Osteoblast (primary cell): ENCODE measurements around the gene SPATA18. TPM values are rescaled to one million over a fixed set of nuclear protein-coding genes. Genes with fewer than 3 reads are reported as not detected.
A peak's percentile ranks its signal among the peaks of the same experiment; 100 is the strongest.

ENCODE experiments used
- DNase-seq: peaks from one replicate; pipeline ENCODE4 v3.0.0; 2011; ENCODE audit warnings: low spot score, mixed read lengths; ENCODE audit not compliant: insufficient read length; ENCODE audit errors: missing footprints
- H2AFZ ChIP-seq: 2 replicates; pipeline ENCODE4 v1.6.0; 2011; ENCODE audit warnings: mild to moderate bottlenecking, low read length
- H3K27ac ChIP-seq: 2 replicates; pipeline ENCODE4 v1.5.1; 2011; ENCODE audit warnings: mild to moderate bottlenecking, low read depth, low read length, moderate library complexity
- H3K27me3 ChIP-seq: 2 replicates; pipeline ENCODE4 v1.6.0; 2012; ENCODE audit warnings: mild to moderate bottlenecking, control low read depth, inconsistent platforms, low read length, moderate library complexity; ENCODE audit not compliant: insufficient read depth
- H3K36me3 ChIP-seq: 2 replicates; pipeline ENCODE4 v1.5.1; 2011; ENCODE audit warnings: mild to moderate bottlenecking, low read length, control low read depth, moderate library complexity; ENCODE audit not compliant: insufficient read depth
- H3K4me1 ChIP-seq: 2 replicates; pipeline ENCODE4 v1.5.1; 2011; ENCODE audit warnings: mild to moderate bottlenecking, low read length, control low read depth, moderate library complexity; ENCODE audit not compliant: insufficient read depth
- H3K4me2 ChIP-seq: 2 replicates; pipeline ENCODE4 v1.6.0; 2011; ENCODE audit warnings: mild to moderate bottlenecking, low read length; ENCODE audit not compliant: insufficient read depth
- H3K4me3 ChIP-seq: fragments of 200-600 bp; sonication (generic); 3 replicates; pipeline ENCODE4 v1.5.1; 2012; ENCODE audit warnings: mild to moderate bottlenecking, low read length, inconsistent platforms; ENCODE audit not compliant: insufficient read depth
- H3K79me2 ChIP-seq: 2 replicates; pipeline ENCODE4 v1.6.0; 2012; ENCODE audit warnings: mild to moderate bottlenecking, low read length, control low read depth, inconsistent platforms; ENCODE audit not compliant: insufficient read depth
- H3K9me3 ChIP-seq: 2 replicates; pipeline ENCODE4 v1.5.1; 2011; ENCODE audit warnings: low read depth, low read length, control low read depth
- H4K20me1 ChIP-seq: 2 replicates; pipeline ENCODE4 v1.6.0; 2012; ENCODE audit warnings: mild to moderate bottlenecking, low read length, control low read depth; ENCODE audit not compliant: insufficient read depth
- total RNA-seq: library from RNA; depleted of rRNA; stranded (reverse); fragments of >200 nt; gene quantifications from 2 replicates; pipeline ENCODE4 v1.2.3, GENCODE V29; 2012
- TF ChIP-seq, protein P1 (sequence below): IDR thresholded peaks from 2 replicates; pipeline ENCODE4 v1.5.1; 2011; ENCODE audit warnings: mild to moderate bottlenecking, low read depth, low read length, moderate library complexity; ENCODE audit errors: extremely low read depth

SPATA18 gene
- total RNA-seq, 1 donor: 30.8 TPM

DNA sequence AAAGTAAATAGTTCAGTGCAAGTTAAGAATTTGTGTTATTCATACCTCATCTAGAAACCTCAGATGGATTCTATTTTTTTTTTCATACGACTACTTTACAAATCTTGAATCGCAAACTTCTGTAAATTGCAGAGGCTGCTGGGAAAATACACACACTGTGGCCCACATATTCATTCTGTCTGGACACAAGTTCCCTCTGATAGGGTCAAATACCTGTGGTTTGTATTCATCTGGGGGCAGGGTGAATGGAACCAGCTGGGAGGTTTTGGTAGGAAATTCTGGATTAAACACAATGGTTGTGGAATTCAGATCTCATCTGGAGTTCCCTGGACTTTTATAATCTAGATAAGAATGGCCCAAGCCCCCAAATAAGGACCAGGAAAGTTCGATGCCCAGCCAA lies 56.2 kb downstream of the SPATA18 start:
- H4K20me1 ChIP-seq: no peaks in the 10 kb centered on the region
- no peaks in the 10 kb centered on the region for H3K27me3 ChIP-seq
- DNase-seq: no peak
- H3K36me3 ChIP-seq: no peaks in the 10 kb centered on the region
- no peak overlapping the region for H3K4me2 ChIP-seq
- no peak overlapping the region for H3K27ac ChIP-seq
- H3K9me3 ChIP-seq: no peaks in the 10 kb centered on the region
- no peak overlapping the region for H2AFZ ChIP-seq
- TF ChIP-seq, protein P1, sequence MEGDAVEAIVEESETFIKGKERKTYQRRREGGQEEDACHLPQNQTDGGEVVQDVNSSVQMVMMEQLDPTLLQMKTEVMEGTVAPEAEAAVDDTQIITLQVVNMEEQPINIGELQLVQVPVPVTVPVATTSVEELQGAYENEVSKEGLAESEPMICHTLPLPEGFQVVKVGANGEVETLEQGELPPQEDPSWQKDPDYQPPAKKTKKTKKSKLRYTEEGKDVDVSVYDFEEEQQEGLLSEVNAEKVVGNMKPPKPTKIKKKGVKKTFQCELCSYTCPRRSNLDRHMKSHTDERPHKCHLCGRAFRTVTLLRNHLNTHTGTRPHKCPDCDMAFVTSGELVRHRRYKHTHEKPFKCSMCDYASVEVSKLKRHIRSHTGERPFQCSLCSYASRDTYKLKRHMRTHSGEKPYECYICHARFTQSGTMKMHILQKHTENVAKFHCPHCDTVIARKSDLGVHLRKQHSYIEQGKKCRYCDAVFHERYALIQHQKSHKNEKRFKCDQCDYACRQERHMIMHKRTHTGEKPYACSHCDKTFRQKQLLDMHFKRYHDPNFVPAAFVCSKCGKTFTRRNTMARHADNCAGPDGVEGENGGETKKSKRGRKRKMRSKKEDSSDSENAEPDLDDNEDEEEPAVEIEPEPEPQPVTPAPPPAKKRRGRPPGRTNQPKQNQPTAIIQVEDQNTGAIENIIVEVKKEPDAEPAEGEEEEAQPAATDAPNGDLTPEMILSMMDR: no peak
- no peak overlapping the region for H3K4me3 ChIP-seq
- H3K79me2 ChIP-seq: no peaks in the 10 kb centered on the region
- peaks cover 8% of the 10 kb centered on the region for H3K4me1 ChIP-seq

DNA sequence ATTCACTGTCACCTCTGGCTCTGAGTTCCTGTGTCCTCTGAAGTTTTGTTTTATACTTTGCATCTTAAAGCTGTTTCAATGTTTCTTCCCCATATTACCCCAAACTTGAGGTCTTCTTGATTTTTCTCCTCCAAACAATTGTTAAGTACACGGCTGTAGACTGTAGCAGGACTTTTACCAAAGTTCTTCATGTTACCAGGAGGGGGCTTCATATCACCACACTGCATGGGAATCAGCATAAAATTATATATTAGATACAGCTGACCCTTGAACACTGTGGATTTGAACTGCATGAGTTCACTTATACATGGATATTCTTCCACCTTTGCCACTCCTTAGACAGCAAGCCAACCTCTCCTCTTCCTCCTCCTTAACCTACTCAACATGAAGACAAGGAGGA lies 56.6 kb downstream of the SPATA18 start:
- Histone ChIP-seq H3K4me1 (peaks cover 5% of the 10 kb centered on the region), H3K27me3 (no peaks in the 10 kb centered on the region), H3K4me3 (no peak overlapping the region), H3K79me2 (no peaks in the 10 kb centered on the region), H3K36me3 (no peaks in the 10 kb centered on the region), H3K9me3 (no peaks in the 10 kb centered on the region), H4K20me1 (no peaks in the 10 kb centered on the region), H2AFZ (no peak overlapping the region), H3K27ac (no peak overlapping the region), H3K4me2 (no peak overlapping the region)
- TF ChIP-seq, protein P1: peak; percentile 24
- no peak for DNase-seq

DNA sequence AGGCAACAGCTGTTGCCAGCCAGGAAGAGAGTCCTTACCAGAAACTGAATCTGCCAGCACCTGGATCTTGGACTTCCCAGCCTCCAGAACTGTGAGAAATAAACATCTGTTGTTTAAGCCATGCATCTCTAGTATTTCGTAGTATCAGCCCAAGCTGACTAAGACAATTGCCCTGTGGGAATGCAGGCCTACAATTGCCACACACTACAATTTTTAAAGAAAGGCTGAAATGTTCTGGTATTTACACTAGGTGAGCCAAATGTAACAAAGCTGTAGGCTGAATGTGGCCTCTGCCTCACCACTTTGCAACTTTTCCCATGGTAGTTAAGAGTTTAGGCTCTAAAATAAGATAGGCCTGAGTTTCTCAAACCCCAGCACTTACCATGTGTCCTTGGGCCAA lies 59.1 kb downstream of the SPATA18 start:
- no peaks in the 10 kb centered on the region for H3K9me3 ChIP-seq
- no peak overlapping the region for H3K4me2 ChIP-seq
- no peak overlapping the region for H3K27ac ChIP-seq
- no peak overlapping the region for H3K4me3 ChIP-seq
- DNase-seq: no peak
- TF ChIP-seq, protein P1: no peak
- H3K4me1 ChIP-seq: peaks cover 5% of the 10 kb centered on the region
- H3K36me3 ChIP-seq: no peaks in the 10 kb centered on the region
- no peaks in the 10 kb centered on the region for H3K79me2 ChIP-seq
- H3K27me3 ChIP-seq: no peaks in the 10 kb centered on the region
- no peaks in the 10 kb centered on the region for H4K20me1 ChIP-seq
- no peak overlapping the region for H2AFZ ChIP-seq

DNA sequence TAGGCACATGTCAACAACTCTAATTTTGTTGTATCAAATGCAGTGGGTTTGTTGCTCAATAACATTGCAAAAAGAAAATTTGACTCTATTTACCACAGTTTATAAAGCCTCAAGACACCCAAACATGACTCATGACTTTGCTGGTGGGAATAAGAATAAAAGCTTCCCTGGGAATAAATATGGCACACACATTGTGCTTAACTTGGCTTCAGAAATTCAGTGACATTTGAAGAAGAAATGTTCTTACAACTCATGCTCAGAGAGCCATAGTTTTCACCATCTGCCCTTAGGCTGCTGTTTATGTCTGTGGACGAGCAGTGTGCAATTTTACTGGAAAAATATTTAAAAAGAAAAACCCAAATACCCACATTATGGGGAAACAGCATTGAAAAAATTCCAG lies 60.9 kb downstream of the SPATA18 start:
- no peak overlapping the region for H3K4me2 ChIP-seq
- TF ChIP-seq, protein P1: no peak
- no peak overlapping the region for H3K4me3 ChIP-seq
- H3K4me1 ChIP-seq: peaks cover 5% of the 10 kb centered on the region
- H3K36me3 ChIP-seq: no peaks in the 10 kb centered on the region
- H3K9me3 ChIP-seq: no peaks in the 10 kb centered on the region
- no peak overlapping the region for H3K27ac ChIP-seq
- no peak for DNase-seq
- H3K27me3 ChIP-seq: no peaks in the 10 kb centered on the region
- no peaks in the 10 kb centered on the region for H3K79me2 ChIP-seq
- H4K20me1 ChIP-seq: no peaks in the 10 kb centered on the region
- no peak overlapping the region for H2AFZ ChIP-seq
